Renal cortical epithelial cell (primary cell): Measurements from ENCODE around the gene NME7. TPM values are rescaled to one million over a fixed set of nuclear protein-coding genes. Genes with fewer than 3 reads are reported as not detected.
"Not testable (repeated sequence)": the region's sequence is repeated elsewhere in the genome, so short reads cannot be mapped to it uniquely, and the experiment has no call there.

Source experiments
- DNase-seq: peaks from one replicate; pipeline ENCODE4 v3.0.0-alpha.2; 2011; ENCODE audit warnings: low read depth
- total RNA-seq: library from RNA; depleted of rRNA; stranded (reverse); fragments of >200 nt; gene quantifications from 2 replicates; pipeline ENCODE4 v1.2.3, GENCODE V29; 2014

The NME7 gene
- total RNA-seq, 1 donor from 2014 or later, result 41.7 TPM

- DNase-seq, result no peak
These were observed 132.8 kb downstream of the NME7 start for GRCh38 chr1:169234780-169235179.

- no peak for DNase-seq
These were observed 150.0 kb downstream of the NME7 start for GRCh38 chr1:169217636-169218035.

GRCh38 chr1:169214598-169214997, 153.0 kb downstream of the NME7 start:
- no peak for DNase-seq

GRCh38 chr1:169212088-169212487, 155.5 kb downstream of the NME7 start:
- no peak for DNase-seq

- no peak for DNase-seq
These were observed 159.6 kb downstream of the NME7 start for GRCh38 chr1:169207797-169208520.

- no peak for DNase-seq
These were observed 163.4 kb downstream of the NME7 start for GRCh38 chr1:169204157-169204556.

- no peak for DNase-seq
These were observed 164.6 kb downstream of the NME7 start for GRCh38 chr1:169202791-169203665.

- peak; percentile 10 for DNase-seq
These were observed 166.4 kb downstream of the NME7 start for GRCh38 chr1:169201084-169201619.

GRCh38 chr1:169200319-169200718, 167.3 kb downstream of the NME7 start:
- DNase-seq, result no peak

GRCh38 chr1:169196581-169196980, 171.0 kb downstream of the NME7 start:
- DNase-seq, result no peak

GRCh38 chr1:169196161-169196560, 171.4 kb downstream of the NME7 start:
- no peak for DNase-seq

- DNase-seq, result peak; percentile 1
These were observed 174.3 kb downstream of the NME7 start for GRCh38 chr1:169193191-169193850.

- no peak for DNase-seq
These were observed 181.5 kb downstream of the NME7 start for GRCh38 chr1:169186106-169186505.

- no peak for DNase-seq
These were observed 182.8 kb downstream of the NME7 start for GRCh38 chr1:169184812-169185211.

GRCh38 chr1:169180174-169180573, 187.4 kb downstream of the NME7 start:
- no peak for DNase-seq

- not testable (repeated sequence) for DNase-seq
These were observed 188.2 kb downstream of the NME7 start for GRCh38 chr1:169179431-169179830.

- no peak for DNase-seq
These were observed 192.1 kb downstream of the NME7 start for GRCh38 chr1:169175461-169175860.

- no peak for DNase-seq
These were observed 204.5 kb downstream of the NME7 start for GRCh38 chr1:169163059-169163458.

GRCh38 chr1:169161496-169162194, 206.0 kb downstream of the NME7 start:
- no peak for DNase-seq

GRCh38 chr1:169160845-169161495, 206.6 kb downstream of the NME7 start:
- DNase-seq, result no peak

GRCh38 chr1:169156580-169156979, 211.0 kb downstream of the NME7 start:
- no peak for DNase-seq
